ENCODE measurements around the gene FRMD8.

Gene FRMD8

GRCh38 chr11:65379698-65380459, 6.6 kb upstream of the FRMD8 start:
- peaks cover 11% of the 10 kb centered on the region for H3K36me3 ChIP-seq (ENCODE audit: control insufficient read depth, insufficient read depth, low read length)
- no peaks in the 10 kb centered on the region for H3K27me3 ChIP-seq (replicated peaks; ENCODE audit: control insufficient read depth, insufficient read depth, low read length)
- no peak for TF ChIP-seq CTCF (IDR thresholded peaks at IDR 0.05; ENCODE audit: insufficient read depth, low read length, poor library complexity, severe bottlenecking)
- DNase-seq (ENCODE audit: extremely low read depth, insufficient read length): no peak
- H3K4me3 ChIP-seq (replicated peaks; ENCODE audit: low read depth, low read length): no peak overlapping the region

GRCh38 chr11:65380460-65381119, 5.8 kb upstream of the FRMD8 start:
- Histone ChIP-seq H3K36me3 (ENCODE audit: control insufficient read depth, insufficient read depth, low read length) (peaks cover 11% of the 10 kb centered on the region), H3K4me3 (replicated peaks; ENCODE audit: low read depth, low read length) (peak overlapping the region; percentile 76), H3K27me3 (replicated peaks; ENCODE audit: control insufficient read depth, insufficient read depth, low read length) (no peaks in the 10 kb centered on the region)
- DNase-seq (ENCODE audit: extremely low read depth, insufficient read length): no peak
- no peak for TF ChIP-seq CTCF (IDR thresholded peaks at IDR 0.05; ENCODE audit: insufficient read depth, low read length, poor library complexity, severe bottlenecking)

- no peaks in the 10 kb centered on the region for H3K27me3 ChIP-seq (replicated peaks; ENCODE audit: control insufficient read depth, insufficient read depth, low read length)
- H3K4me3 ChIP-seq (replicated peaks; ENCODE audit: low read depth, low read length): peak overlapping the region; percentile 76
- TF ChIP-seq CTCF (IDR thresholded peaks at IDR 0.05; ENCODE audit: insufficient read depth, low read length, poor library complexity, severe bottlenecking): no peak
- peaks cover 10% of the 10 kb centered on the region for H3K36me3 ChIP-seq (ENCODE audit: control insufficient read depth, insufficient read depth, low read length)
- no peak for DNase-seq (ENCODE audit: extremely low read depth, insufficient read length)
Measured at GRCh38 chr11:65381716-65382032, 4.8 kb upstream of the FRMD8 start.

- no peaks in the 10 kb centered on the region for H3K27me3 ChIP-seq (replicated peaks; ENCODE audit: control insufficient read depth, insufficient read depth, low read length)
- TF ChIP-seq CTCF (IDR thresholded peaks at IDR 0.05; ENCODE audit: insufficient read depth, low read length, poor library complexity, severe bottlenecking): peak; percentile 85
- peaks cover 10% of the 10 kb centered on the region for H3K36me3 ChIP-seq (ENCODE audit: control insufficient read depth, insufficient read depth, low read length)
- peak within 1 kb of the TSS; percentile 76 for H3K4me3 ChIP-seq (replicated peaks; ENCODE audit: low read depth, low read length)
- DNase-seq (ENCODE audit: extremely low read depth, insufficient read length): peak; percentile 88
Measured at GRCh38 chr11:65382033-65382803, 4.2 kb upstream of the FRMD8 start, which contains the start of gene SLC25A45. SLC25A45 (minus strand) TSS chr11:65382646; CDS start chr11:65381951, 695 bp downstream.

GRCh38 chr11:65382804-65383368, 3.6 kb upstream of the FRMD8 start:
- TF ChIP-seq CTCF (IDR thresholded peaks at IDR 0.05; ENCODE audit: insufficient read depth, low read length, poor library complexity, severe bottlenecking): no peak
- DNase-seq (ENCODE audit: extremely low read depth, insufficient read length): no peak
- Histone ChIP-seq H3K27me3 (replicated peaks; ENCODE audit: control insufficient read depth, insufficient read depth, low read length) (no peaks in the 10 kb centered on the region), H3K4me3 (replicated peaks; ENCODE audit: low read depth, low read length) (peak overlapping the region; percentile 76), H3K36me3 (ENCODE audit: control insufficient read depth, insufficient read depth, low read length) (peaks cover 10% of the 10 kb centered on the region)
